HG03378 (cell line): ENCODE measurements around the gene COBL.

Experiments used
- ATAC-seq: cut with Tn5 transposase; IDR thresholded peaks from one replicate; pipeline ENCODE4 v1.9.1; 2021; ENCODE audit warnings: mild to moderate bottlenecking, moderate library complexity; ENCODE audit not compliant: unreplicated experiment

The COBL gene

GRCh38 chr7:51328351-51328801, 11.8 kb upstream of the COBL start:
- ATAC-seq = no peak

GRCh38 chr7:51327287-51327717, 10.7 kb upstream of the COBL start:
- no peak for ATAC-seq

GRCh38 chr7:51326656-51327286, 10.2 kb upstream of the COBL start:
- no peak for ATAC-seq

GRCh38 chr7:51325908-51326307, 9.3 kb upstream of the COBL start:
- no peak for ATAC-seq

GRCh38 chr7:51325261-51325676, 8.7 kb upstream of the COBL start:
- no peak for ATAC-seq

- no peak for ATAC-seq
These were observed 7.7 kb upstream of the COBL start for GRCh38 chr7:51324206-51324898.

GRCh38 chr7:51321961-51322515, 5.4 kb upstream of the COBL start:
- no peak for ATAC-seq

GRCh38 chr7:51318886-51319579, 2.4 kb upstream of the COBL start:
- ATAC-seq = no peak

- ATAC-seq = no peak
These were observed 1.4 kb upstream of the COBL start for GRCh38 chr7:51318001-51318400.

- ATAC-seq = no peak
These were observed 937 bp upstream of the COBL start for GRCh38 chr7:51317582-51317910.

GRCh38 chr7:51316262-51316665, 345 bp downstream of the COBL start:
- ATAC-seq = no peak

- no peak for ATAC-seq
These were observed 982 bp downstream of the COBL start for GRCh38 chr7:51315393-51316261.

- ATAC-seq = no peak
These were observed 1.9 kb downstream of the COBL start for GRCh38 chr7:51314726-51315125.

- ATAC-seq = no peak
These were observed 2.7 kb downstream of the COBL start for GRCh38 chr7:51313738-51314425.

GRCh38 chr7:51312951-51313737, 3.5 kb downstream of the COBL start:
- ATAC-seq = no peak

- ATAC-seq = no peak
These were observed 5.4 kb downstream of the COBL start for GRCh38 chr7:51311166-51311565.

- no peak for ATAC-seq
These were observed 6.5 kb downstream of the COBL start for GRCh38 chr7:51310131-51310583.

- ATAC-seq = no peak
These were observed 7.1 kb downstream of the COBL start for GRCh38 chr7:51309361-51310130.

GRCh38 chr7:51308696-51309095, 7.9 kb downstream of the COBL start:
- no peak for ATAC-seq
